ENCODE measurements around the gene EVI5.
A peak's percentile ranks its signal among the peaks of the same experiment; 100 is the strongest.

EVI5 gene

DNA sequence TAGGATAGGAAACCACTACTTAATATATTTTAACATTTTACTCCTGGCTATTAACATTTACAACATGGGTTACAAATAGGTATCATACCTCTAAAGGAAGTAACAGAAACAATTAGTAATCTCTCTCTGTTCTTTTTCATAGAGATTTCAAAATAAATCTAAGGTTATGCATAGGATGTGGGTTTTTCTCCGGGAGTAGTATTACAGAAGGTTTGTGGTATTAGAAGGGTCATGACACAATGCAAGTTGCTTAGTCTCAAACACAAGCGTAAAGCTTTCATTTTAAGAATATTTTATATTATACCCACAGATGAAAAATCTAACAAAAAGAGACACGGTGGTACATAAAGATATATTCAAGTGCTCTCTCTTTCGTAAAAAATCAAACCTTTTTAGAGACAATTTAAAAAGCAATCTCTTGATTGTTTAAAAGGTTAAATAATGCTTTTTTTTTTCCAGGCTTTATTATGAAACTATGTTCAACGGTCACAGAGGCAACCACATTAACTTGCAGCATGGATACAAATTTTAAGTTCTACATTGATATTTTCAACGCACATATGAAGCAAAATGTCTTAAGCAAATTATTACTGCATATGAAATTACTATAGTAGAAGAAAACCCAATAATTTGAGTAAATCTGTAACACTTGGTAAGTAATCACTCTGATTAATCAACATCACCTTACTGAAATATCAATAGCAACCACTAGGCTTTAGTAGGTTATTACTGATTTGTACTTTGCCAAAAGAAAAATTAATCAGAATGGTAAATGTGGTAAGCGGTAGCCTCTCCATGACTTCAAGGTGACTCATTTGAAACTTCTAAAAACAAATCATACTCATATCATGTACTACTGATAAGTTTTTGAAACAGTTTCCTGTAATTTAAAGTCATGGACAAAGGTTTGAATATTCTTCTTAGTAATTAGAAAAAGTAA is 200.8 kb downstream of the EVI5 start:
- peak overlapping the region; percentile 11 for H3K4me3 ChIP-seq (ENCODE audit: low read depth, low read length)
- TF ChIP-seq, protein P1, sequence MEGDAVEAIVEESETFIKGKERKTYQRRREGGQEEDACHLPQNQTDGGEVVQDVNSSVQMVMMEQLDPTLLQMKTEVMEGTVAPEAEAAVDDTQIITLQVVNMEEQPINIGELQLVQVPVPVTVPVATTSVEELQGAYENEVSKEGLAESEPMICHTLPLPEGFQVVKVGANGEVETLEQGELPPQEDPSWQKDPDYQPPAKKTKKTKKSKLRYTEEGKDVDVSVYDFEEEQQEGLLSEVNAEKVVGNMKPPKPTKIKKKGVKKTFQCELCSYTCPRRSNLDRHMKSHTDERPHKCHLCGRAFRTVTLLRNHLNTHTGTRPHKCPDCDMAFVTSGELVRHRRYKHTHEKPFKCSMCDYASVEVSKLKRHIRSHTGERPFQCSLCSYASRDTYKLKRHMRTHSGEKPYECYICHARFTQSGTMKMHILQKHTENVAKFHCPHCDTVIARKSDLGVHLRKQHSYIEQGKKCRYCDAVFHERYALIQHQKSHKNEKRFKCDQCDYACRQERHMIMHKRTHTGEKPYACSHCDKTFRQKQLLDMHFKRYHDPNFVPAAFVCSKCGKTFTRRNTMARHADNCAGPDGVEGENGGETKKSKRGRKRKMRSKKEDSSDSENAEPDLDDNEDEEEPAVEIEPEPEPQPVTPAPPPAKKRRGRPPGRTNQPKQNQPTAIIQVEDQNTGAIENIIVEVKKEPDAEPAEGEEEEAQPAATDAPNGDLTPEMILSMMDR (conservative IDR thresholded peaks at IDR 0.05; ENCODE audit: low read depth, low read length) = peak; percentile 27
- DNase-seq (ENCODE audit: low read depth) = peak; percentile 91

DNA sequence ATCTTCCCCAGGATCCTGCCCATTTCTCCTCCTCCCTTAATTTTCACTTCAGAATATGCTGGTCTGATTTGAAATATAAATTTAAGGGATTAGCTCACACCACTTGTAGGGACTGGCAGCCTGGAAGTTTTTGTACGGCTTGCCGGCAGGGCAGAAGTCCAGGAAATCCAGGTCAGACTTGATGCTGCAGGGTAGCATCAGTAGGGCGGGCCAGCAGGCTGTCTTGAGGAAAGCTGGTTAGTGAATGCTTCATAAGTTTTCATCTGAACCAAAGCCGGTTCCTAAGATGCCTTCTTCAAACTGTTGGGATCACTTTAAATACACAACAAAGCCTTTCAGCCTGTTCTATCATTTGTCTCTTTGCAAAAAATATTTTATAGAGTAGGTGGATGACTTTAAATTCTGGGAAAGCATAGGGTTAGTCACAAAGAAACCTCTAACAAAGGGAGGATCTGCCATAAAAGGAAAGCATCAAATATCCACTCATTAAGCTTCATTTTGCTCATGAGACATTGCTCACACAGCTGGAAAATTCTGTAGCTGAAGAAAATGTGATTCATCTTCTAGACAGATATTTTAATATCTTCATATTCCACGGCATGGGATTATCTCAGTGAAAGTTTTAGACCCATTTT is 207.5 kb downstream of the EVI5 start:
- DNase-seq (ENCODE audit: low read depth) = peak; percentile 68
- TF ChIP-seq, protein P1 (conservative IDR thresholded peaks at IDR 0.05; ENCODE audit: low read depth, low read length) = no peak
- no peak overlapping the region for H3K4me3 ChIP-seq (ENCODE audit: low read depth, low read length)

DNA sequence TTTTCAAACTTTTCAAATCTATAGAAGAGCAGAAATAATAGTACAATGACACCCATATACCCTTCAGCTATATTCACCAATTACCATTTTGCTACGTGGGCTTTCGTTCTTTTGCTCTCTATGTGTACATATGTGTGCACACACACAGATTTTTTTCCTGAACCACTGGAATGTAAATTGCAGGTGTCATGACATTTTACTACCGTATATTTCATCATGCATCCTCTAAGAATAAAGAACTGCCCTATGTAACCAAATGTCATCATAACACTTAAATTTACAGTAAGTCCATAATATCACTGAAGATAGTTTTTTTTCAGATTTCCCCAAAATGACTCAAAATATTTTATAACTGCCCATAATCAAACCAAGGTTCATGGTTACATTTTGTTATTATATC is 209.8 kb downstream of the EVI5 start:
- no peak overlapping the region for H3K4me3 ChIP-seq (ENCODE audit: low read depth, low read length)
- TF ChIP-seq, protein P1 (conservative IDR thresholded peaks at IDR 0.05; ENCODE audit: low read depth, low read length) = no peak
- no peak for DNase-seq (ENCODE audit: low read depth)

DNA sequence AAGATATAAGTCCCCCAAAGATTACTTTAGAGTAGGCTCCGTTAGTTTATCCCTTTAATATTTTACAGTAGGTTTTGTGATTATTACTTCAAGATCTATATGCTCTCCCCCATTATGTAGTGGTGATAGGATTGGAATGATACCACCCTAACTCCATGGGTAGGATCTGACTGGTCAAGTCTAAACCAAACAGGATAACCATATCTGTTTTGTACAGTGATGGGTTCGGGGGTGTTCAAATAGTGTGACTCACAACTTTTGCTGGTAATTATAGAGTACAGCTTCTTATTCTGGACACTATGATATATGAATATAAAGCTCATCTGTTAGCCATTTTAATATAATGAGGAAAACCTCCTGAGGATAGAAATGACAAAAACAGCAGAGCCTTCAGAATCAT is 212.4 kb downstream of the EVI5 start:
- TF ChIP-seq, protein P1 (conservative IDR thresholded peaks at IDR 0.05; ENCODE audit: low read depth, low read length) = no peak
- no peak for DNase-seq (ENCODE audit: low read depth)
- H3K4me3 ChIP-seq (ENCODE audit: low read depth, low read length) = no peak overlapping the region

DNA sequence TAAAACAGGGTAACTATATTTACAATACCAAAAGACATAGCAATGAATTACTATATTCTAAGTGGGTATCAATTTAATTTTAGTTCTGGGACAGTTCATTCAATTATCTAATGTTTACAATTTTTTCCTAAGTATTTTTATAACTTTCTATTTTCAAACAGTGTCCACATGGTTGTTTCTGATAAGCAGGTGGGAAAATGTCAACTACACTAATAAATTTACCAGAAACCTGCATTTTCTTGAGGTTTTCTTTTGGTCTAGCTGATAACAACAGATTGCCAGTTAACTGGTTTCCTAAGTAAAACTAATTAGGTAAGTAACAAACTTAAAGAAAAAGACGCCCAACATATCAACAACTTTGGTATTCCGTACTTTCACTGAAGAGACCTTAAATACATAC is 213.3 kb downstream of the EVI5 start:
- H3K4me3 ChIP-seq (ENCODE audit: low read depth, low read length) = no peak overlapping the region
- TF ChIP-seq, protein P1 (conservative IDR thresholded peaks at IDR 0.05; ENCODE audit: low read depth, low read length) = no peak
- DNase-seq (ENCODE audit: low read depth) = no peak

DNA sequence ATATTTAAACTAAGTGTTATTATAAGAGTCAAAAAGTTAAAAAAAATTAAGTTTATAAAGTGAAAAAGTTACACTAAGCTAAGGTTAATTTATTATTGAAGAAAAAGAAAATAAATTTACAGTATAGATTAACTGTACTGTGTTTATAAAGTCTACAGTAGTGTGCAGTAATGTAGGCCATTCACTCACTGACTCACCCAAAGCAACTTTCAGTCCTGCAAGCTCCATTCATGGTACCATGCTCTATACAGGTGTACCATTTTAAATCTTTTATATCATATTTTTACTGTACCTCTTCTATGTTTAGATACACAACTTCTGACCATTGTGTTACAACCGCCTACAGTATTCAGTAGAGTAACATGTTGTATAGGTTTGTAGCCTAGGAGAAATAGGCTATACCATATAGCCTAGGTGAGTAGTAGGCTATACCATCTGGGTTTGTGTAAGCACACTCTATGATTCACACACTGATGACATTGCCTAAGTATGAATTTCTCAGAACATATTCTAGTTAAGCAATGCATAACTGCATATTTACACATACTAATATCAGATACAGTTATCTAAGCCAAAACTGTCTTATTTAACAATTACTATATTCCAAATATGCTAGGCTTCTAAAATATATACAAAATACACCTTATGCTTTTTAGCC is 217.6 kb downstream of the EVI5 start:
- peak; percentile 80 for DNase-seq (ENCODE audit: low read depth)
- no peak overlapping the region for H3K4me3 ChIP-seq (ENCODE audit: low read depth, low read length)
- TF ChIP-seq, protein P1 (conservative IDR thresholded peaks at IDR 0.05; ENCODE audit: low read depth, low read length) = no peak
